GM18909 (cell line): ENCODE data around the gene TECPR2.
A peak's percentile ranks its signal among the peaks of the same experiment; 100 is the strongest.

Source experiments
- ATAC-seq: cut with Tn5 transposase; IDR thresholded peaks from one replicate; pipeline ENCODE4 v1.9.1; 2021; ENCODE audit warnings: mild to moderate bottlenecking; ENCODE audit not compliant: unreplicated experiment, poor library complexity

The TECPR2 gene

DNA sequence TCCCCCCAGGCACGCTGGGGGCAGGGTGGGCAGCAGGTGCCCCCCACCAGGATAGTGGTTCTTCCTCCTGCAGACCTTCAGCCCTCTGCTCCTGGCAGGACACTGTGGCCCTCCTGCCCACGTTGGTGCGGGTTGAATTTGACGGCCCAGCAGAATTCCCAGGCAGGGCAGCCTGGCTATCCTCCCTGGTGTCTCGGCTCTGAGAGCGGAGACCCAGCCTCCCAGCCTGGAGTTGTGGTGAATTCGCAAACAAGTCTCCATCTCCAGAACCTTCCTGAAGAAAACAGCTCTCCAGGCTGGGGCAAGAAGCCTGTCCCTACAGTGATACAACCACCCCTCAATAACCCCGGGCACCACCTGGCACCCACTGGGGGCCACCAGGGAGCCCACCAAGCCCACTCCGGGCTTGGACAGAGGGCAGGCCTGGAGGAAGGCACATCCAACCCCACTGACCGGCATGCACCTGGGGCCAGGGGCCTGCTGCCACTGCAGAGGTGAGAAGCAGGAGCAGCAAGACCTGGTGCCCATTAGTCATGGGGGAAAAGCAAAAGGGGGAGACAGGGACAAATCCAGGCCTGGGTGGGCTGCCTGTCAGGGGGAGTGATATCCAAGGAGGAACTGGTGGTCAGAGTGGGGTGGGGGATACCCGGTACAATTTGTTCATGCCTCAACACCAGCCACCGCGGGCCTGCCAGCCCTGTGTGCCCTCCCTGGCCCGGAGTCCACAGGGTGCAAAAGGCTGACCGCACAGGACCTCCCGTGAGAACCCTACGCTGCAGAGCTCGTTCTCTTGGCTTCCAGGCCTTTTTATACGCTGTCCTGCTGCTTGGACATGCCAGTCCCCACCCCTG is 143.3 kb downstream of the TECPR2 start:
- no peak for ATAC-seq

GRCh38 chr14:102506626-102506925 is 143.8 kb downstream of the TECPR2 start:
- ATAC-seq, result no peak

DNA sequence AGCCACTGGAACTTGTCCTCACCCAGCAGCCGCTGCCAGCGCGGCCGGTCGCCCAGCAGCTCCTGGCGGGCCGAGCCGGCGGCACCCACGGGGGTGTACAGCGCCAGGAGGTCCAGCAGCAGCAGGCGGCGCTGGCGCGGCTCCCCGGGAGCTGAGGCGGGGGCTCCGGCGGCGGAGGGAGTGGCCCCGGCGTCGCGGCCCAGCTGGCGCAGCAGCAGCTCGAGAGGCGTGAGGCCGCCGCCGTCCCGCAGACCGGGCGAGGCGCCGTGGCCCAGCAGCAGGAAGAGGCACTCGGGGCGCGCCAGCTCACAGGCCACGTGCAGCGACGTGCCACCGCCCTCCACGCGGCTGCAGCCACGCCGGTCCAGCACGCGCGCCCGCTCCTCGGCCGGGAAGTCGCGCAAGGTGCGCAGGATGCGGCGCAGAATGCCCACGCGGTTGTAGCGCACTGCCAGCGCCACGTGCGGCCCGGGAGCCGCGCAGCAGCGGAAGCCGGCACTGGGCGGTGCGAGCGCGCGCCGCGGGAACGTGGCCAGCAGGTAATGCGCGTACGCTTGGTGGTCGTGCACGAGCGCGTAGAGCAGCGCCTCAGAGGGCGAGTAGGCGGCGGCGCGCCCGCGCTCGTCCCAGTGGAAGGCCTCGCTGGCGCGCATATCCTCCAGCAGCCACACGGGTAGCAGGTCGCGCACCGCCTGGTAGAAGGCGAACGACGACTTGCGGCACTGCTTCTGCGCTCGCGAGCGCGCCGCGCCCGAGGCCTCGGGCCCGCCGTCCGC is 144.5 kb downstream of the TECPR2 start:
- no peak for ATAC-seq

DNA sequence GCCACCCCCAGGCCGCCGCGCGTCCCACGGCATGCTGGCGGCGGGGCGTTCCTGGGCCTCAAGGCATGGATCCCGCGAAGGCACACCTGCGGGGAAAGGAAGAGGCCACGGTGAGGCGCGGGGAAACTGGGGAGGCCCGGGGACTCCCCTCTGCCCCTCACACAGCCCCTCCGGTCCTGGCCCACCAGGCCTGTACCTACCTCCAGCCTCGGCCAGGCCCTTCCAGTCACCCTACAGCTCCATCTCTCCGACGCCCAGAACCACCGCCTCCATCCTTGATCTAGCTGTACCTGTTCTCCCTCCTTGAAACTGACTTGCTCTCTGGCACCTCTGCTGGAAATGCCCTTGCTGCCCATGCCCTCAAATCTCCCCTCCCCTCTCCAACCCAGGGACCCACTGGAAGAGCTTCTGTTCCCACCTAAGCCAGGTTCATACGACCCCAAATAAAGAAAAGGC is 145.1 kb downstream of the TECPR2 start:
- no peak for ATAC-seq

DNA sequence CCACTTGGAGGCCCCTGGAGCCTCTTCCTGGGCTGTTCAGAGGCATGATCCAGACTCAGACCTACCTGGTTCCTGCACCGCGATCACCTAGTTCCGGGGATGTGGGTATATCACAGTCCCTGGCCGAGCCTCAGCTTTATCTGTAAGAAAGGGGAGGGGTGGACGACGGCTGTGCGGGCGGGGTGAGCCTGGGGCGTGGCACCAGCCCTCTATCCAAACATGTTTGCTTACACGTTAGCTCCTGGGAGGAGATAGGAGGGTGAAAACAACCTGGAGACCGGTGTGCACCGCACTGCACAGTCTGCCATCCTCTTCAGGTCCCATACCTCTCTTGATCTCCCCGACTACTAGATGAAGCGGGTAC is 145.7 kb downstream of the TECPR2 start:
- ATAC-seq, result no peak

DNA sequence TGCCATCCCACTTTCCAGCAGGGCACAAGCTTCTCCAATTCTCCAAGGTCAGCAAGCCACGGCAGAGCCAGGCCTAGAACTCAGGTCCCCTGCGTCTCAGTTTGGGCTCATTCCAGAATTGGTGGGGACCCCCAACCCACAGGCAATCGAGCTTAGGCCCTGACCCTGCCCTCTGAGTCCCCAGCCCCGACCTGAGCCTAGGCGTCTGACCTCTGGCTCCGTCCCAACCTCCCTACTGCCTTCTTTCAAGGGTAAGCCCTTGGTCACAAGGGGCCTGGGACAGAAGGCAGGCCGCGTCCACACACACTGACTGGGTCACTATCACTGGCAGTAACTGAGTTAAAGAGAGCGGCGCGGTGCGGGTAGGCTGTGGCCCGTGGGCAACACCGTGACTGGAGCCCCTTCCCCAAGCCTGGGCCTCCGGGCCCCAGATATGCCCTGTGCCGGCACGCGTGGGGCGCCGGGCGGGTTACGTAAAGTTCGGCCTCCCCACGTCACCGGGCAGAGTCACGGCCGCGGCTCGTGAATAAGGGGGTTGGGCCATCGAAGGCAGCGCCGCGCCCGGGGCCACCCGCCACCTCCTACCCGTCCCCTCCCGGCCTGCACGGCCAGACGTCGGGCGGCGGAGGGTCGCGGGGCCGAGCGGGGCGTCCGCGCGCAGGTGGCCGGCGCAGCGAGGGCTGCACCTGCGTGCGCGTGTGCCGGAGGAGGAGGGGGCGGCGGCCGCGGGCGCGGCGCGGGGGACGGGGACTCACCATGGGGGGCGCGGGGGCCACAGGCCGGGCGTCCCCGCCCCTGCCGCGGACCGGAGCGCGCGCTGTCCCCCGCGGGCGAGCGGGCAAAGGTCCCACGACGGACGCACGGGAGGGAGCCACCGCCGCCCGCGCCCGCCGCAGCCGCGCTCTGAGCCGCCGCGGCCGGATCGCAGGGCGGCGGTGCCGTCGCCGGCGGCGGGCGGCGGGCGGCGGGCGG is 146.3 kb downstream of the TECPR2 start:
- peak; percentile 10 for ATAC-seq

DNA sequence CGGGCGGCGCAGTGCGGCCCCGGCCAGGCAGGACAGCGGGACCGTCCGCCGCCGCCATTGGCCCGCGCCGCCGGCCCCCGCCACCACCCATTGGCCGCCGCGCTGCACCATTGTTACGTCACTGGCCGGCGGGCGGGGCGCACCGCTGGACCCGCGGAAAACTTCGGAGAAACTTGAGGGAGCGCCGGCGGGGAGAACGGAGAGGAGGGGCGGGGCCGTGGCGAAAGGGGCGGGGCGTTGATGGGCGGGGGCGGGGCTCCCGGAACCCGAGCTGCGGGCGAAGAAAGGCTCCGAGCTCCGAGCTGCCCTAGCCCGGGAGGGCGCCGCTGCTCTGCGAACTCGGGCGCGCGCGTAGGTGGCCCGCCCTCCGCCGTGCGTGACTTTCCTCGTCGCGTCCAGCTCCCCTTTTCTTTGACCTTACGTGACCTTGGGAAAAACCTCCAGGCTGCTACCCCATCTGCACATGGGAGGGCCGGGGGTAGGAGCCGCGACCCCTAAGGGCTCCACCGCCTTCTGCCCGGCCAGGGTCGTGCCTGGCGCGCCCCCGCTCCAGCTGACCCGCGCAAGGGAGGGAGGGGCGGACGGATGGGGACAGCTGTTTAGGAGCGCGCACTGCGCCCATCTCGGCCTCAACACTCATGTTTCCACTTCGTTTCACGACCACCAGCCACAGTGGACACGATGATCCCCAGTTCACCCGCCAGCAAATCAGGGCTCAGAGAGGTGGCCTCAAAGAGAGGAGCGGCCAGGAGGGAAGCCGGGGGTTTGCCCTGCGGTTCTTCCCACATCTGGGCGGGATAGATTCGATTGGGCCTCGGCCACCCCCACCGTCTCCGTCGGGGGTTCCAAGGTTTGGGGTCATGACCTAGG is 147.2 kb downstream of the TECPR2 start, which contains the start of gene ANKRD9:
Gene ANKRD9 (minus strand): TSS at position 31 of the 870 bp plus-strand sequence. CDS start 1,887 bp downstream, outside the sequence.
- ATAC-seq, result peak; percentile 82

- ATAC-seq, result no peak
These were observed 148.1 kb downstream of the TECPR2 start for GRCh38 chr14:102510616-102511520.

GRCh38 chr14:102511538-102511937 is 148.8 kb downstream of the TECPR2 start:
- ATAC-seq, result no peak

DNA sequence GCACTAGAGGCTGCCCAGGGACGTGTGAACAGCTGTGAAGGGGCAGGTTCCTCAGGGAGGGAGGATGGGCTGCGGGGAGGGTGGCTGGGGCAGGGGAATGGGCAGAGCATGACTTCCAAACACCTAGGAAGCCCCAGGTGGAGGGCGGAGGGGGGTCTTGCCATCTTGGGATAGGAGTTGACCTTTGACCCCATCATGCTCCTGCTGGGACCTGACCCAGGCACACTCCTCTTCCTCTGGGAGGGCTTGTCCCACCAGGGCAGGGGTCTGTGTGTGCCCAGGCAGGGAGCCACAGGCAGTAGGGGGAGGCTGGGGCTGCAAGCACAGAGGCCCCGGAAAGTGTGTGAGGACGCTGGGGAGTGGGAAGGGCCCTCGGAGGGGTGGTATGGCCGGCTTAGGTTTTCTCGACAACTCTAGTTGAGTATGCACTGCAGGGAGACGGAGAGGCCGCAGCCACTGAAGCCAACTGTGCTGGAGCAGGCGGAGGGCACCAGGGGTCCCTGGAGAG is 150.1 kb downstream of the TECPR2 start:
- ATAC-seq, result no peak

- no peak for ATAC-seq
These were observed 151.4 kb downstream of the TECPR2 start for GRCh38 chr14:102513899-102514772.

GRCh38 chr14:102514987-102515733 is 152.4 kb downstream of the TECPR2 start:
- no peak for ATAC-seq

DNA sequence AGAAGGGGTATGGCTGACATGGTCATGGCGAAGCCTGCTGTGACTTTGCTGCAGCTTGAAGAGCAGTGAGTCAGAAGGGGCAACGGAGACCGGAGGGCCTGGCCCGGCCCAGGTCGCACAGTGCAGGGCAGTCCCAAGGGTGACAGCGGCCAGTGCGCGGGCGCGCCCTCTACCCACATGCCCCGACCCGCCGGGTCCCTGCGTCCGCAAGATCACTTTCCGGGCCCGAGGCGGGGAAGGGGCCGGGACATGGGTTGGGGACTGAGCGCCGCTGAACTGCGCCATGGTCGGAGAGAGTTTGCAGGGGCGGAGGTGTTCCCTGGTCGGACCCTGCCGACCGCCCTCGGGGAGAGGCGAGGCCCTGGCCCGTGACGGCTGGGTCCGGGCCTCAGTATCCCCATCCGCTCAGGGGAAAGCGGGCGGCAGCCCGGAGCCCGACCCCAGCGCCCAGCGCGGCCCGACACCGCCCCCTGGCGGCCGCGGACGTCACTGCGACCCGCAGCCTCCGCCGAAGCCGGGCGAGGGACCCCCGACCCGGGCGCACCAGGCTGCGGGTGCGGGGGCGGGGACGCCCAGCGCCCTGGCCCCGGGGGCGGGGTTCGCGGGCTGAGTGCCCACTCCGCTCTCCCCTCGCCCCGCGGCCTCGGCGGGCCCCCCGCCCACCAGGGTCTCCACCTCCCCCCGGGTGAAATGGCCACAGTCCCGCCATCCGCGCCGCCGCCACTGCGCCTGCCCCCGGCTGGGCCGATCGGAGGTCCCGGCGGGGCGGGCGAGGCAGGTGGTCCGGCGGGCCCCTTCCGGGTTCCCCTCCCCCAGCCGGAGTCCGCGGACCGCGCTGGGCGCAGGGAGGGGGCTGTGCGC is 154.0 kb downstream of the TECPR2 start:
- peak; percentile 67 for ATAC-seq

DNA sequence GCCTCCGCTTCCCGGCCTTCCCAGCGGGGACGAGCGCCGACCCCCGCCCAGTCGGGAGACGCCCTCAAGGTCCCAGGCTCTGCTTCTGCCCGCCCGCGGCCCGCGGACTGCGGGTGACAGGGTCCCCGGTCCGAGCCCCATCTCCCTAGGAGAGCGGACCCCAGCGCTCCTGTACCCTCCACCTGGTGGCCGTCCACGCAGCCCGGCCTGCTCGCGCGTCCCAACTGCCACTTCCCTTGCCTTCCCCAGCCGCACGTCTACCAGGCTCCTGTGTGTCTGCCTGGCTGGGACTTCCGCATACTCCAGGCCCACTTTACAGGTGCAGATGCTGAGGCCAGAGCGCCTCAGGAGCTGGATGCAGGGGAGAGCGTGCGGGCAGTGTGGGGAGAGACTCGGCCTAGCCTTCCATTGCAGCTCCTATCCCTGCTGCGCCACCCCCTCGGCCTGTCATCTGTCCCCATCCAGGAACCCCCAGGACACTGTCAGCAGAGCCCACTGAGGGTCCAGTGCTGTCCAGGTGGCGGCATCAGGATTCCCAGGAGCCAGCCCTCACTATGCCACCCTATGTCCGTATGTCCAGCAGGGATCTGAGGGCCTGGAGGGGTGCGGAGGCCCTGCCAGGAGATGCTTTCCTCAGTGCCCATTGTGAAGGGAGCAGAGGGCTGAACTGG is 154.8 kb downstream of the TECPR2 start:
- ATAC-seq, result peak; percentile 9

GRCh38 chr14:102518063-102518648 is 155.4 kb downstream of the TECPR2 start:
- ATAC-seq, result no peak
